ENCODE measurements around the gene HSPA14.
"Not testable (repeated sequence)": the region's sequence is repeated elsewhere in the genome, so short reads cannot be mapped to it uniquely, and the experiment has no call there.

The HSPA14 gene

DNA sequence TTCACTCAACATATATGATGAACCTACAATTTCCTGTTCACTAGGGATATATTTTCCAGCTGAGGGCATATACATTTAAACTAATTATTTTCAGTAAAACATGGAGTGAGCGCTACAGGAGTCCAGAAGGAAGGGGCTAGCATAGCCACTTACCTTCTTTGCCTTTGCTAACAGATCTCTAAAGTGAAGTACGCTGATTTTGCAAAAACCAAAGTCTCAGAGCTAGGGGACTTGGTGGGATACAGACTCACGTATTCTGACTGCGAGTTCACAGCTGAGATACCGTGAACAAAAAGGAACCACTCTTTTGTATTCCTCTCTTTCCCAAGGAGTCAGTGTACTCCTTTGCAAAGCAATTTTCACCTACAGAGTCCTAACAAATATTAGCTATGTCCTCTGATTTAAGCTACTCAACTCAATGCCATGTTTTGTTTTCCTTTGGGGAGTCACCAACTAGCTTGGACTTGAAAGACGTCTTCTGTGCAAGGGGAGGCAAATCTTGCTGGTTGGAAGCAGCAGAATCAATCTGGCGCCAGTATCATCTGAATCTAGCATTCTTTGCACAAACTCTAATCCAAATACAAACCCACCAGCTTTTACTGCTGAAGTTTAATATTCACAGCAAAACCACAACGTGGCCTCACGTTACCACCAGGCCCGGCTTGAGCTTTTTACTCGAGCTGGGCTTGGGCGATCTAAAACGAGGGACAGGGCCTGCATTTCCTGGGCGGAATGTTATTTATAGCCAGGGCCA lies 926 bp upstream of the HSPA14 start:
- DNase-seq (ENCODE audit: low spot score), result no peak

DNA sequence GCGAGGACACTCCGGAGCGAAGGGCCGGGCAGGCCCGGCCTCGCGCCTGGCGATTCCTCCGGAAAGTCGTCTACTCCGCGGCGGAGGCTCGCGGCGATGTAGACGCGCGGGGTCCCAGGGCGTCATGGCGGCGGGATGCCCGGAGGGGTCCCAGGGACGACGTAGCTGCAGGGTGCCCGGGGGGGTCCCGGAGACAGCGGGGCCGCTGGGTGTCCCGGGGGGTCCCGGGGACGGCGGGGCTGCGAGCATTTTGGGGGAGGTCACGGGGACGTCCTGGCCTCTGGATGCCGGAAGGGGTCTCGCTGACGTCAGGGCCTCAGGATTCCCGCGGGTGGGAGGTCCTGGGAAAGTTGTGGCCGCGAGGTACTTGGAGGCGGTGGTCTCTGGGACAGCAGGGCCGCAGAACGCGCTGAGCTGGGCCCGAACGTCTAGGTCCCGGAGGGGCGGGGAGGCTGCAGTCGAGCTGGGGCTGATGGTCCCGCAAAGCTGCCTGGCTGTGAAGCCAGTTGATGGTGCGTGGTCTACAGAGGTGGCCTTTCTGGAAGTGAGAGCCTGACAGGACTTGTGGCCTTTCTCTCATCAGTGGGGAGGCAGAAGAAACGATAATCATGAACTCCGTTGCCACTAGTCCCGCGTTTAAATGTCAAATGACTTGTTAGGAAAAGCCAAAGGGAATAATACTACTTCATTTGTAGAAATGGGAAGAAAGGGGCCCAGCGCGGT lies 637 bp downstream of the HSPA14 start:
- peak; percentile 45 for DNase-seq (ENCODE audit: low spot score)

DNA sequence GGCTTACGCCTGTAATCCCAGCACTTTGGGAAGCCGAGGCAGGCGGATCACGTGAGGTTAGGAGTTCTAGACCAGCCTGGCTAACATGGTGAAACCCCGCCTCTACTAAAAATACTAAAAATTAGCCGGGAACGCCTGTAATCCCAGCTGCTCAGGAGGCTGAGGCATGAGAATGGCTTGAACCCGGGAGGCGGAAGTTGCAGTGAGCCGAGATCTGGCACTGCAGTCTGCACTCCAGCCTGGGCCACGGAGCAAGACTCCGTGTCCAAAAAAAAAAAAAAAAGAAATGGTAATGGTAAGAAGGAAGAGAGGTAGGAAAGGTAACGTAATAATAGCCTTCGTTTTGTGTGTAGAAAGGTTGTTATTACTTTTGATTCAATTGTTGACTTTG lies 1.2 kb downstream of the HSPA14 start:
- DNase-seq (ENCODE audit: low spot score), result no peak

DNA sequence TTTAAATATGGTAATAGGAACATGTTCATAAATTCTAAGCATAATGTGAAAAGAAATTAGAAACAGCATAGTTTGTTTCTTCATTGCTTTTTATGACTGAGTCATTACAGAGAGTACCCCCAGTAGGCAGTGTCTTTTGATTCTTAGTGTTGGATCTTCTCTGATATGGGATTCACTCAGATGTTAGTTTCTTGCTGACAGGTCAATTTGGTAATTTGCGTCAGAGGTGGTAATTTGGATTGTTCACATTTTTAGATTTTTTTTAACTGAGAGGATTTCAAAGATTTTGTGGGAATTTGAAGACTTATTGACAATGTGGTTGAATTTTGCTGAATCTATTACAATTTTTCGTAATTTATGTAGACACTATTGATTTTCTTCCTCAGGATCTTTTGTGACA lies 2.1 kb downstream of the HSPA14 start:
- DNase-seq (ENCODE audit: low spot score), result no peak

DNA sequence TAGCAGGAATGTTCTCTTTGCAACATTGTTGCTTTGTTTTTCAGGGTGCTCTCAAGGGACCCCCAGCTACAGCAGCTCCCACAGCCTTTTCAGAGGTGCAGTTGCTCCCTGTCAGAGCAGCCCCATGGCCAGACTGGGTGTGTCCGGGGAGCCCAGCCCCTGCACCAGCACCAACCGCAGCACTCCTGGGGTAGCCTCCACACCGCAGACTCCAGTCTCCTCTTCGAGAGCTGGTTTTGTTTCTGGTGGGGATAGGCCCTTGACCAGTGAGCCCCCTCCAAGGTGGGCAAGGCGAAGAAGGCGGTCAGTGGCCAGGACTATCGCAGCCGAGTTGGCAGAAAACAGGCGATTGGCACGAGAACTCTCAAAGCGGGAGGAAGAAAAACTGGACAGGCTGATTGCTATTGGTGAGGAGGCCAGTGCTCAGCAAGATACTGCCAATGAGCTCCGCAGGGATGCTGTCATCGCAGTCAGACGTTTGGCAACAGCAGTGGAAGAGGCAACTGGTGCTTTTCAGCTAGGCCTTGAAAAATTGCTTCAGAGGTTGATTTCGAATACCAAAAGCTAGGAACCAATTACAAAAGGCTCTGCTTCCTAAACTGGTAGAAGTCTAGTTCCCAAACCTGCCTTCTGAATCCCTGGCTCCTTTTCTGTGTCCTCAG lies 5.4 kb downstream of the HSPA14 start:
- DNase-seq (ENCODE audit: low spot score), result no peak

DNA sequence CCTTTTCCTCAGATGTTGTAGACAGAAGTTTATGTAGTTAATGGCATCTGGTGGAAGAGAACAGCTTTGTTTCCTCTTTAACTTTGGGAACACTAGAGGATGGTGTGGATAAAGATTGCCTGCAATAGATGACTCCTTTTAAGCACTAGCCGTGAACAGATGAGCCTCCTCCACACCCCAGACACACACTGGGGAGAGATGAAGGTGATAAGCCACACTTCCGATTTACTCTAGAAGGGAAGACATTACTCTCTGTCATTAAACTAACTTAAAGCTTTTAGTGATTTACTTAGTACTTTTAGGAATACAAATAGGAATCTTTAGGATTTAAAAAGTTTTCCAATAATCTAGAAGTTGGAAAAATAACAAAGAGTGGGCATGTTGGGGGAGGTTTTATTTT lies 6.8 kb downstream of the HSPA14 start:
- DNase-seq (ENCODE audit: low spot score), result no peak

DNA sequence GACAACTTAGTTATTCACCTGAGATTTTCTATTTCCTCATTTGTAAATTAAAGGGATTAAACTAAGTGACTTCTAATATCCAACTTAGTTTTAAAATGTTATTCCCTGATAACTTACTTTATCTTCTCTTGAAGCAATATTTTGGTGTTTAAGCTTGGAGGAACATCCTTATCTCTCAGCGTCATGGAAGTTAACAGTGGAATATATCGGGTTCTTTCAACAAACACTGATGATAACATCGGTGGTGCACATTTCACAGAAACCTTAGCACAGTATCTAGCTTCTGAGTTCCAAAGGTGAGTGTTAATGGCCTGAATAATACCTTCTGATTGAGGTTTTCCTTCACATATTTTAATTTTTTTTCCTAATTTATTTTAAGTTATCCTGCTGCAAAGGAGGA lies 14.1 kb downstream of the HSPA14 start:
- no peak for DNase-seq (ENCODE audit: low spot score)

DNA sequence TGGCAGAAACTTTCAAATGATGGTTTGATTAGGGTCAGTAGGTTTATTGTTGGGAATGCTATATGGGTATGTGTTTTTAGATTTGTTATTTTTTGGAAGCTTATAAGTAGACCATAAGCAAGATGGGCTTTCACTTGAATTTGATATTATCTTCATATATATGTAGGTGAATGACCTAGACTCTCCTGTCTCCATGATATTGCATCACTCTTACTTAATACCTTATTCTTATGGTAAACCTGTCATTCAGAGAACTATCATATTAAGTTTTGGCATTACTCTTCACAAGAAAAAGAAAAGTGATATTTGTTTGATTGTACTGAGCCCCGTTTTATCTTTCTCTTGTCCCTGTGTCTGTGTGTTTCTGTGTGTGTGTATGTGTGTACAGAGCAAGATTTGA lies 17.3 kb downstream of the HSPA14 start:
- DNase-seq (ENCODE audit: low spot score), result no peak

DNA sequence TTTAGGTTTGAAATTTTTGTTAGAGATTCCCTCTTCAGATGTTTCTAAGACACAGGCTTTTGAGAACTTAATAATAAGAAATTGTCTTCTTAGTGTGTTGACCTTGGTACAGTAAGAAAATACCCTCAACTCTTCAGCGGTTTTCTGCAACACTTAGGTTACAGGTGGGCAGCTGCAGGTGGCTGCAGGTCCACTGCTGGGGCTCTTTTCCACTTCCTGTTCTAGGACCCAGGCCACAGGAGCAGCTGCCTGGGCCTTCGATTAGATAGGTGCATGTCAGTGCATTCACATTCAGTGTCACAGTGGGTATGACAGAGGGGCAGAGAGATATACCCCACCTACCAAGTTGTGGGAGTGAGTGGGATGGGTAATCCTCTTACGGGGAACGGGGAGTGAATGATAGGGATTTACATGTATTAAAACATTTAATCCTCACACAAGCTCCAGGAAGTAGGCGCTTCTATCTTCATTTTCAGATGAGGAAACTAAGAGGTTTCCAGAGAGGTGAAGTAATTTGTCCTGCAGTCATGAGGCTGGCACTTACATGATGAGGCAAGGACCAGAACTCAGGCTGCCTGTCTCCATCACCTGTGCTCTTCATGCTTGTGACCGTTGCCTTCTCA lies 20.3 kb downstream of the HSPA14 start:
- DNase-seq (ENCODE audit: low spot score), result no peak

DNA sequence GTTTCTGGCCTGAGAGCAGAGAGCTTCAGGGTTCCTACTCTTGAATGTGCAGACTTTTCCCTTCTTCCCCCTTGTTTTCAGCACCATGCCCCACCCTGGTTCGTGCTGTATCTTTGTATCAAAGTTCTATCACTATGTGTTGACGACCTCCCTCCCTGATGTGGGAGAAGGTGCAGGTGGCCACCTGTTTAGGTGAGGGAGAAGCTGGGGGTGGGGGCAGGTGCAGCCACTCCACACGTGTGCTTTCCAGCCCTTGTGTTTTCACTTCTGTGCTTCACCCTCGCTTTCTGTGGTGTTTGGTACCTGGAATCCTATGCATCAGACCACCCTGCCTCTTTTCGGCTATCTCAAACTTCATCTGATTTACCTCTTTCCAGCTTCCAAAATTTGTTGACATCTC lies 20.9 kb downstream of the HSPA14 start:
- no peak for DNase-seq (ENCODE audit: low spot score)

DNA sequence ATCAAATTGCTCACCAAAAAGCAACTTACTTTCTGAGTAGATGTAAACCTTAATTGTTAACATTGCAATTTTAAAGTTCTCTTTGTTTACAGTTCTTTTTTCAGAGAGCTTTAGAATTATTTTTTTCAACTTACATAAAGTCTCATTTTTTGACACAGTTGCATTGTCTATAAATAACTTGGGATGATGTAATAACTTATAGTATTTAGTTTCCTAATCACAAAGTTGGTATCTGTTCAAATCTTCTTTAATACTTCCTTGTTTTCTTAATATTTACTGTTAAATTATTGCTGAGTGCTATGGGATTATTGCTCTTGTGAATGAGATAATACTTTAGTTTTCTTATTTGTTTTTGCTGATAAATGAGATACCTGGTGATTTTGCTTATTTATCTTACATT lies 21.7 kb downstream of the HSPA14 start:
- DNase-seq (ENCODE audit: low spot score), result no peak

DNA sequence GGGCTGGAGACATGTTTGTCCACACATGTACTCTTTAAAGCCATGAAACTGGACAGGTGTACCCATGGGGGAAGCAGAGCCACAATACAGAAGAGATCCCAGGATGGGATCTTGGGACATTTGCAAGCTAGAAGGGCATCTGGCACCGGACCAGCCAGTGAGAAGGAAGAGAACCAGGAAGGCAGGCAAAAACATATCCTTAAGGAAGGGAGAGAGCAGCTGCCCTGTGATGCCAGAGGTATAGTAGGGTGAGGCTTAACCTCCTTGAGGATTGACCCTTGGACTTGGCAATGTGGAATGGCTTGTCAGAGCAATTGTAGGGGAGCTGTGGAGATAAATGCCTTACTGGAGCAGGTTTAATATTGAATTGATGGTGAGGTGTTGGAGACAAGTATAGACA lies 22.7 kb downstream of the HSPA14 start:
- no peak for DNase-seq (ENCODE audit: low spot score)

DNA sequence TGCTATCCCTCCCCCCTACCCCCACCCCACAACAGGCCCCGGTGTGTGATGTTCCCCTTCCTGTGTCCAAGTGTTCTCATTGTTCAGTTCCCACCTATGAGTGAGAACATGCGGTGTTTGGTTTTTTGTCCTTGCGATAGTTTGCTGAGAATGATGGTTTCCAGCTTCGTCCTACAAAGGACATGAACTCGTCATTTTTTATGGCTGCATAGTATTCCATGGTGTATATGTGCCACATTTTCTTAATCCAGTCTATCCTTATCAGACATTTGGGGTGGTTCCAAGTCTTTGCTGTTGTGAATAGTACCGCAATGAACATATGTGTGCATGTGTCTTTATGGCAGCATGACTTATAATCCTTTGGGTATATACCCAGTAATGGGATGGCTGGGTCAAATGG lies 26.4 kb downstream of the HSPA14 start:
- not testable (repeated sequence) for DNase-seq (ENCODE audit: low spot score)

DNA sequence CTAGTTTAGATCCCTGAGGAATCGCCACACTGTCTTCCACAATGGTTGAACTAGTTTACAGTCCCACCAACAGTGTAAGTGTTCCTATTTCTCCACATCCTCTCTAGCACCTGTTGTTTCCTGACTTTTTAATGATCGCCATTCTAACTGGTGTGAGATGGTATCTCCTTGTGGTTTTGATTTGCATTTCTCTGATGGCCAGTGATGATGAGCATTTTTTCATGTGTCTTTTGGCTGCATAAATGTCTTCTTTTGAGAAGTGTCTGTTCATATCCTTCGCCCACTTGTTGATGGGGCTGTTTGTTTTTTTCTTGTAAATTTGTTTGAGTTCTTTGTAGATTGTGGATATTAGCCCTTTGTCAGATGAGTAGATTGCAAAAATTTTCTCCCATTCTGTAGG lies 26.8 kb downstream of the HSPA14 start:
- DNase-seq (ENCODE audit: low spot score), result not testable (repeated sequence)

DNA sequence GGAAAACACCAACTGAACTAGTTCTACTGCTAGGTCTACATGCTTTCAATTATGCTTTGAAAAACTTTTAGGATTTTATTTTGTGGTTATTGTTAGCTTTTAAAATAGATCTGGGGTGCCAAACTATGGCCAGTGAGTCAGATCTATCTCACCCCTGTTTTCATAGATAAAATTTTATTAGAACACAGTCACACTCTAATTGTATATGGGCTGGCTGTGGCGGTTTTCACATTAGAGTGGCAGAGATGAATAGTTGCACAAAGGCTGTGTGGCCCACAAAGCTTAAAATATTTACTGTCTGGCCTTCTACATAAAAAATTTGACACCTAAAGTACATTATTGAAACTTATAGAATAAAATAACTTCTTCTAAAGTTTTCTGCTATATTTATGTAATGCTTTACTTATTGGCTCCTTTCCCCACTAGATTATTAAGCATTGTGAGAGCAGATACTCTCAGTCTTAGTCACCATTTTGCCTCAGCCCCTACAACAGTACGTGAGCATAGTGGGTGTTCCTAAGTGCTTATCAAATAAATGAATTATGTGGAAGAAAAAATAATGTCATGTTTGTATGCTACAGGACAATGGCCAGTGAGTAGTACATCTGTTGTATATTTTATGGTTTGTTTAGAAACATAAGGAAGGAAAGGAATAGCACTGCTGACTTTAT lies 35.1 kb downstream of the HSPA14 start:
- no peak for DNase-seq (ENCODE audit: low spot score)

DNA sequence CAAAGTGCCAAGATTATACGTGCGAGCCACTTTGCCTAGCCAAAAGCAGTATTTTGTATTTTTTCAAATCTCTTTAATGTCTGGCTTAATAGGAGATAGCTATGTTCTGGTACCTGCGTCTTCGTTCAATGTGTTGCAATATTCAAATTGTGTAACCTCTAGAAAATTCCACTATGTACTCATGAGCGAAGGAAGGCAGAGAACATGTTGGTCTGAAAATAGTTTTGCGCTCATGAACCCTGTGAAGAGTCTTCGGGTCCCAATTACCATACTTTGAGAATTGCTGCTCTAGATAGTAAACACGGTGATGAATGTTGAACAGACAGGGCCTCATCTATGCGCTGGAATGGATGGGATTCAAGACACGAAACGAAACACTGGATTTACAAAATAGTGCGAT lies 37.8 kb downstream of the HSPA14 start:
- DNase-seq (ENCODE audit: low spot score), result no peak

DNA sequence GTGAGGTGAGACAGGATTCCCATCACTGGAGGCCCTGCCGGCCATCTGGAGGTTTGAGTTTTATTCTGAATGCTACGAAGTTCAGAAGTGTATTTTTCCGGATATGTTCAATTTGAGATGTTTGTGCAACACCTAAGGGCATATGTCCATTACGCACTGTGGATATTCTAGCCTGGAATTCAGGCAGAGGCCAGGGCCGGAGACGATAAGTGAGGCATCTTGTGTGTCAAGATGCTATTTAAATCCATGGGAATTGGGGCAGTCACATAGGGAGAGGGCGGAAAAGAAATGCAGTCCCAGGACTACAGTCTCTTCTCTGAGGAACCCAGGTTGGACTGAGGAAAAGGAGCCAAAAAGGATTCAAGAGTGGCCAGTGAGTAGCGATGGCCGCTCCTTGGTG lies 38.7 kb downstream of the HSPA14 start:
- no peak for DNase-seq (ENCODE audit: low spot score)

DNA sequence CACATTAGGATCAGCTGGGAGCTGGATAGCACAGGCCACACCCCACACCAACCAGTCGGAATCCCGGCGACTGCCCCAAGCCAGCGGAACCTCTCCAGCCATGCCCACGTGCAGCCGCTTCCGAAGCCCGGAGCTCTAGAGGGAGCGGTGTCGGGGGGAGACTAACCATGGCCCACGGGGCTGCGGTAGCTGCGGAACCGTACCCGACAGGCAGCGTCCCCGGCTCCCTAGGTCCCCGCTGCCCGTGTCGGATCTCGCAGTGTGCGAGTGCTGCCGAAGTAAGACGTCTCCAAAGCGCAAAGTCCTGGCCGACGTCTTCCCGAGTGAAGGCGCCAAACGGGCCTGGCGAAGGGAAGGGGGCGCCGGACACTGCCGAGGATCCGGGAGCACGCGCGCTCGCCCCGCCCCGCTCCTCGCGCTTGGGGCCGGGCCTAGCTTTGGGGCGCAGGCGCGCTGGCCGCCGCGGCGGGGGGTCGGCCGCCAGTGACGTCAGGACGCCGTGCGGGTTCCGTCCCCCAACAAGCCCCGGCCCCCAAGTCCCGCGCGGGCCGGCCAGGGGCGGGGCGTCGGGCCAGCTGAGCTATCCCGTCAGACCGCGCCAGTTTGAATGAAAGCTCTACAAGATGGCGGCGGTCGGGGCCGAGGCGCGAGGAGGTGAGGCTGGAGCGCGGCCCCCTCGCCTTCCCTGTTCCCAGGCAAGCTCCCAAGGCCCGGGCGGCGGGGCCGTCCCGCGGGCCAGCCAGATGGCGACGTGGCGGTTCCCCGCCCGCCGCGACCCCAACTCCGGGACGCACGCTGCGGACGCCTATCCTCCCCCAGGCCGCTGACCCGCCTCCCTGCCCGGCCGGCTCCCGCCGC lies 40.4 kb downstream of the HSPA14 start, which contains the start of gene SUV39H2:
Gene SUV39H2, plus strand, starts transcription at position 601 of the 858 bp plus-strand sequence. Its CDS starts 23 bp downstream, at position 624.
- peak; percentile 88 for DNase-seq (ENCODE audit: low spot score)

DNA sequence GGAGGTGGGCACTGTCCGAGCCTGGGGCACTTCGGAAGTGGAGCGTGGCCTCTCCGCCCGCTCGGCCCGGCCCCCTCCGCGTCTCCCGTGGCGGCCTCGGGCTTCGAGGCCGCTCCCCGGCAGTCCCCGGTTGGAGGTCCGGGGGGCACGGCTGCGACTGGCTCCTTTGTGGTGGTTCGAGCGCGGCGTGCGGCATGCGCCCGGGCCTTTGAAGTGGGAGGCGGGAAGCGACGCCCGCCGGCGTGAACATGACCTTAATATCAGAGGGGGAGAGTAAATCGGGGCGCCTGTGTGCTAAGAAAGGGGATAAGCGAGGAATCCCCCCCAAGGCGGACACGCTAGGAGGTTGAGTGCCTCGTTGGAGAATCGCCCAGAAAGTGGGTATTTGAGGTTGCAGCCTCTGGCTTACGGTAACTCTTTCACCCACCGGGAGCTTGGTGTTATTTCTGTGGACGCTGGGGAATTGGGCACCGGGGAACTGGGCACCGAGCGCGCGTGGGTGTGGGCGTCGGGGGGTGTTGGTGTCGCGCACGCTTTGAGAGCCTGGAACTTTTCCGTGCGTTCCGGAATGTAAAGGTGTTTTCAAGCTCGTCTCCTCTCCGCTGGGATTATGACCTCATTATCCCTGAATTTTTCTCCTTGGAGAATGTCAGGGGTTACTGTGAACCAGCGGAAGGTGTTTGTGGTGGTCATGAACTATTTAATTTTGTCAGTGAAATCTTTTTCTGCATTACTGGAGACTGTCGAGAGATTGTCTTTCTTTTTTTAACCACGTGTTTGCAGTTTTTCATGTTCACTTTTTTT lies 41.2 kb downstream of the HSPA14 start:
- no peak for DNase-seq (ENCODE audit: low spot score)

DNA sequence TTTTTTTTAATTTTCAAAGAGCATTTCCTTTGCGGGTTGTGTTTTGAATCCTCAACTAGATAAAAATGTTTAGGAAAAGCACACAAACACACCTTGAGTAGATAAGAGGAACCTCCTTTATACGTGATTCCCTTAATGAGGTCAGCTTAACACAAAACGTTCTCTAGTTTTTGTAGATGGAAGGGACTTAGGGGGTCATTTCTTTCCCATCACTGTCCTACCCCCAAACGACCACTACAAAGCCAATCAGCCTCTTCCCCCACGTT lies 41.8 kb downstream of the HSPA14 start:
- DNase-seq (ENCODE audit: low spot score), result no peak
